Mucosa of descending colon (tissue), 3 donors: Measurements from ENCODE around the gene IRF8. TPM values are rescaled to one million over a fixed set of nuclear protein-coding genes. Genes with fewer than 3 reads are reported as not detected.
"Not testable (repeated sequence)": the region's sequence is repeated elsewhere in the genome, so short reads cannot be mapped to it uniquely, and the experiment has no call there.

Source experiments
- ATAC-seq: fragments of 200-7000 bp; cut with Tn5 transposase; one replicate; pipeline ENCODE4 v1.9.1; 2020; ENCODE audit warnings: mild to moderate bottlenecking, moderate library complexity
- DNase-seq, 3 donors: peaks; one replicate each; pipeline ENCODE4 v3.0.0-alpha.2; 2020
- H3K36me3 ChIP-seq: fragments of 200-600 bp; one replicate; pipeline ENCODE4 v1.8.0; 2021; ENCODE audit warnings: low read depth, mild to moderate bottlenecking
- H3K4me1 ChIP-seq: fragments of 200-600 bp; one replicate; pipeline ENCODE4 v1.8.0; 2021; ENCODE audit warnings: low read depth, mild to moderate bottlenecking
- H3K4me3 ChIP-seq: fragments of 200-600 bp; one replicate; pipeline ENCODE4 v1.8.0; 2021; ENCODE audit warnings: mild to moderate bottlenecking
- H3K9me3 ChIP-seq: fragments of 200-600 bp; one replicate; pipeline ENCODE4 v1.8.0; 2021; ENCODE audit warnings: mild to moderate bottlenecking
- CTCF ChIP-seq: fragments of 200-600 bp; IDR thresholded peaks from one replicate; pipeline ENCODE4 v1.8.0; 2022; ENCODE audit warnings: antibody characterized with exemption, mild to moderate bottlenecking
- intact Hi-C, 2 donors: fragments of 100-400 bp; cut with DNase I in 1 of 2; cut with micrococcal nuclease in 1 of 2; formaldehyde crosslinking; loops; one replicate each; pipeline versions ENCODE4 v1.11.0 to v1.11.1; 2022; cut with DNase I, micrococcal nuclease
- total RNA-seq, 3 donors: library from RNA; stranded (reverse); fragmentation: NEBNext Ultra II Directional in 2 of 3; extraction: Animal tissue kit (Norgen Biotek cat#: 25700) in 2 of 3; gene quantifications; one replicate each; pipeline versions ENCODE4 v1.2.1 to v1.2.4, GENCODE V29; 2021 to 2023
- donor health status: DM: no; HTN: no; CAD: no; lungs with moderate emphysema.
- donor health status: DM: no; HTN: no; CAD: no.
- donor health status: DM: no; HTN: yes; CAD: no.

IRF8 gene
- total RNA-seq, 3 donors from 2014 or later = 28.8 to 55.8 (median 36.5) TPM

- intact Hi-C loops = no loop called here
- no peak for DNase-seq
- TF ChIP-seq CTCF = no peak
- H3K36me3 ChIP-seq = no peaks in the 10 kb centered on the region
- H3K9me3 ChIP-seq = no peaks in the 10 kb centered on the region
- no peak overlapping the region for H3K4me3 ChIP-seq
- peak; percentile 2 for ATAC-seq
- peaks cover 14% of the 10 kb centered on the region for H3K4me1 ChIP-seq
Measured at GRCh38 chr16:85903559-85903958, 4.6 kb downstream of the IRF8 start.

GRCh38 chr16:85905110-85906095 is 6.4 kb downstream of the IRF8 start:
- Histone ChIP-seq H3K9me3 (no peaks in the 10 kb centered on the region), H3K36me3 (no peaks in the 10 kb centered on the region), H3K4me3 (no peak overlapping the region), H3K4me1 (peaks cover 14% of the 10 kb centered on the region)
- no peak for TF ChIP-seq CTCF
- DNase-seq = no peak
- intact Hi-C loops = no loop called here
- ATAC-seq = no peak

- intact Hi-C loops = no loop called here
- Histone ChIP-seq H3K9me3 (no peaks in the 10 kb centered on the region), H3K4me3 (no peak overlapping the region), H3K36me3 (no peaks in the 10 kb centered on the region), H3K4me1 (peaks cover 14% of the 10 kb centered on the region)
- ATAC-seq (no peak), DNase-seq (no peak)
- no peak for TF ChIP-seq CTCF
Measured at GRCh38 chr16:85906349-85906748, 7.4 kb downstream of the IRF8 start.

- intact Hi-C loops, H3K9me3 ChIP-seq, ATAC-seq, H3K4me3 ChIP-seq, H3K4me1 ChIP-seq, DNase-seq, H3K36me3 ChIP-seq: not testable (repeated sequence)
Measured at GRCh38 chr16:85907231-85907630, 8.3 kb downstream of the IRF8 start.

GRCh38 chr16:85908444-85908843 is 9.5 kb downstream of the IRF8 start:
- Histone ChIP-seq H3K4me1 (no peaks in the 10 kb centered on the region), H3K36me3 (no peaks in the 10 kb centered on the region)
- peak; percentile 38 for ATAC-seq

More at GRCh38 chr16:85908444-85908843, 9.5 kb downstream of the IRF8 start:
- no peak for TF ChIP-seq CTCF
- intact Hi-C loops = no loop called here
- DNase-seq = no peak
- H3K9me3 ChIP-seq = no peaks in the 10 kb centered on the region
- H3K4me3 ChIP-seq = no peak overlapping the region
